ENCODE data around the gene TEAD1. TPM values are rescaled to one million over a fixed set of nuclear protein-coding genes. Genes with fewer than 3 reads are reported as not detected.
"Not testable (repeated sequence)": the region's sequence is repeated elsewhere in the genome, so short reads cannot be mapped to it uniquely, and the experiment has no call there.

TEAD1 gene
- total RNA-seq, 1 donor from 2014 or later, result 17.3 TPM

- no peak for DNase-seq (ENCODE audit: low read depth in 2 of 2)
Measured at GRCh38 chr11:12859872-12860657, 185.8 kb downstream of the TEAD1 start.

GRCh38 chr11:12860827-12861226 lies 186.6 kb downstream of the TEAD1 start:
- DNase-seq (ENCODE audit: low read depth in 2 of 2), result no peak

GRCh38 chr11:12862696-12863469 lies 188.7 kb downstream of the TEAD1 start:
- DNase-seq (ENCODE audit: low read depth in 2 of 2), result peak; percentile 69 to 84

- peak in 1 of 2 donors; percentile 60 for DNase-seq (ENCODE audit: low read depth in 2 of 2)
Measured at GRCh38 chr11:12863605-12864121, 189.4 kb downstream of the TEAD1 start.

- DNase-seq (ENCODE audit: low read depth in 2 of 2), result peak; percentile 99 to 100
Measured at GRCh38 chr11:12864316-12865156, 190.3 kb downstream of the TEAD1 start.

- no peak for DNase-seq (ENCODE audit: low read depth in 2 of 2)
Measured at GRCh38 chr11:12865863-12866595, 191.8 kb downstream of the TEAD1 start.

- no peak for DNase-seq (ENCODE audit: low read depth in 2 of 2)
Measured at GRCh38 chr11:12867531-12867930, 193.3 kb downstream of the TEAD1 start.

- DNase-seq (ENCODE audit: low read depth in 2 of 2), result peak; percentile 46 to 50
Measured at GRCh38 chr11:12868315-12869073, 194.3 kb downstream of the TEAD1 start.

GRCh38 chr11:12871241-12871640 lies 197.0 kb downstream of the TEAD1 start:
- no peak for DNase-seq (ENCODE audit: low read depth in 2 of 2)

GRCh38 chr11:12871788-12872321 lies 197.6 kb downstream of the TEAD1 start:
- DNase-seq (ENCODE audit: low read depth in 2 of 2), result no peak

GRCh38 chr11:12876340-12876739 lies 202.1 kb downstream of the TEAD1 start:
- DNase-seq (ENCODE audit: low read depth in 2 of 2), result no peak

- no peak for DNase-seq (ENCODE audit: low read depth in 2 of 2)
Measured at GRCh38 chr11:12876988-12877387, 202.8 kb downstream of the TEAD1 start.

- DNase-seq (ENCODE audit: low read depth in 2 of 2), result not testable (repeated sequence)
Measured at GRCh38 chr11:12877508-12877907, 203.3 kb downstream of the TEAD1 start.

- no peak for DNase-seq (ENCODE audit: low read depth in 2 of 2)
Measured at GRCh38 chr11:12880327-12880726, 206.1 kb downstream of the TEAD1 start.

- no peak for DNase-seq (ENCODE audit: low read depth in 2 of 2)
Measured at GRCh38 chr11:12882670-12883069, 208.4 kb downstream of the TEAD1 start.

GRCh38 chr11:12884751-12885318 lies 210.6 kb downstream of the TEAD1 start:
- DNase-seq (ENCODE audit: low read depth in 2 of 2), result no peak

GRCh38 chr11:12885717-12886239 lies 211.6 kb downstream of the TEAD1 start:
- no peak for DNase-seq (ENCODE audit: low read depth in 2 of 2)

GRCh38 chr11:12886508-12886907 lies 212.3 kb downstream of the TEAD1 start:
- DNase-seq (ENCODE audit: low read depth in 2 of 2), result no peak

- peak; percentile 90 to 95 for DNase-seq (ENCODE audit: low read depth in 2 of 2)
Measured at GRCh38 chr11:12888525-12889158, 214.4 kb downstream of the TEAD1 start.

All from dermis microvascular lymphatic vessel endothelial cell (primary cell).